ENCODE measurements around the gene C8G.

The C8G gene

DNA sequence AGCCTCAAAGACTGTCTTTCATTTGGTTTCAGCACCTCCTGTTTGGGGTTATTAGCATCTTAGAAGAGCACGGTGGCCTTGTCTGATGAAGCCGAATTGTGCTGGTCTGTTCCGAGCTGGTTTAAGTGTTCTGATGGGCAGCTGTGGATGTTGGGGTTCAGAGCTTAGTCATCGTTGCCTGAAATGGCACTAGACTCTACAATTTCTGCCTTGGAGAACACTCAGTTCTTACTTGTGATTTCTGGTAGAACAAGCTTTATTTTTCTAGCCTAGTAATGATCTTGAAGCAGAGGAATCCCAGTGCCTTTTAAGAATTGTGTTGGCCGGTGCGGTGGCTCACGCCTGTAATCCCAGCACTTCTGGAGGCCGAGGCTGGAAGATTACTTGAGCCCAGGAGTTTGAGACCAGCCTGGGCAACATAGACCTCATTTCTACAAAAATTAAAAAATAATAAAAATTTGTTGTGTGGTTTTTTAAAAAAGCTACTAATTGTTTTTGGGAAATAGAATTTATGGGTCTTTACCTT, 8.3 kb upstream of the C8G start:
- no peak for DNase-seq (ENCODE audit: insufficient read length, low spot score)
- no peak for FAIRE-seq
- TF ChIP-seq, protein P1, sequence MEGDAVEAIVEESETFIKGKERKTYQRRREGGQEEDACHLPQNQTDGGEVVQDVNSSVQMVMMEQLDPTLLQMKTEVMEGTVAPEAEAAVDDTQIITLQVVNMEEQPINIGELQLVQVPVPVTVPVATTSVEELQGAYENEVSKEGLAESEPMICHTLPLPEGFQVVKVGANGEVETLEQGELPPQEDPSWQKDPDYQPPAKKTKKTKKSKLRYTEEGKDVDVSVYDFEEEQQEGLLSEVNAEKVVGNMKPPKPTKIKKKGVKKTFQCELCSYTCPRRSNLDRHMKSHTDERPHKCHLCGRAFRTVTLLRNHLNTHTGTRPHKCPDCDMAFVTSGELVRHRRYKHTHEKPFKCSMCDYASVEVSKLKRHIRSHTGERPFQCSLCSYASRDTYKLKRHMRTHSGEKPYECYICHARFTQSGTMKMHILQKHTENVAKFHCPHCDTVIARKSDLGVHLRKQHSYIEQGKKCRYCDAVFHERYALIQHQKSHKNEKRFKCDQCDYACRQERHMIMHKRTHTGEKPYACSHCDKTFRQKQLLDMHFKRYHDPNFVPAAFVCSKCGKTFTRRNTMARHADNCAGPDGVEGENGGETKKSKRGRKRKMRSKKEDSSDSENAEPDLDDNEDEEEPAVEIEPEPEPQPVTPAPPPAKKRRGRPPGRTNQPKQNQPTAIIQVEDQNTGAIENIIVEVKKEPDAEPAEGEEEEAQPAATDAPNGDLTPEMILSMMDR (IDR thresholded peaks at IDR 0.05; ENCODE audit: insufficient read depth, missing control alignments): no peak

DNA sequence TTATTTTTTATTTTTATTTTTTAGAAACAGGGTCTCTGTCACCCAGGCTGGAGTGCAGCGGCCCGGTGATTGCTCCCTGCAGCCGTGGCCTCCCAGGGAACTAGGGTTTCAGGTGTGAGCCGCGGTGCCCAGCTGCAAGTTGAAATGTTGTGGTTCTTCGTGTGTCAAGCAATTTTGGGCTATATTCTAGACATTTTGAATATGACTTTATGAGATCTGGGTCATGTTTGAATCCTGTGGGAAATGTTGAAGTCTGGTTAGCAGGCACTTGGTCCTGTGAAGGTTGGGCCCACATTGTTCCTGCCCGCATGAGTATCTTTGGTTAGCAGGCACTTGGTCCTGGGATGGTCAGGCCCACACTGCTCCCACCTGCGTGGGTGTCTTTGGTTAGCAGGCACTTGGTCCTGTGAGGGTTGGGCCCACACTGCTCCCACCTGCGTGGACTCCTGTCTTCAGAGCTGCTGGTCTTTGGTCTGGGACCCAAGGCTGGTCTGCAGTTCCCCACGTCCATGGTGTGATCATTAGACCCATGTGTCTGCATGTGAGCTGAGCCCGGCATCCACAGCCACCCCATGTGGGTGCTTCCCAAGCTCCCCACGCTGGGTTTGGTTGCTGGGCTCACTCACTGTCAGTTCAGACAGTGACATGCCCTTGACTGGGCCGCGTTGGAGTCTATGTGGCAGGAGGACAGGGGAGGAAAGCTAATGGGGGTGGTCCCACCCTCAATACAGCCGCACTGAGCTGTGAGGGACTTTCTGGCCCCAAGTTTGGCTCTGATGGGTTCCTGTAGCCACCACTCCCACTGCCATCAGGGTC, 7.6 kb upstream of the C8G start:
- TF ChIP-seq, protein P1 (IDR thresholded peaks at IDR 0.05; ENCODE audit: insufficient read depth, missing control alignments): no peak
- DNase-seq (ENCODE audit: insufficient read length, low spot score): no peak
- FAIRE-seq: no peak

GRCh38 chr9:136939431-136939995, 5.5 kb upstream of the C8G start:
- TF ChIP-seq, protein P1 (IDR thresholded peaks at IDR 0.05; ENCODE audit: insufficient read depth, missing control alignments): no peak
- no peak for FAIRE-seq
- no peak for DNase-seq (ENCODE audit: insufficient read length, low spot score)

- TF ChIP-seq, protein P1 (IDR thresholded peaks at IDR 0.05; ENCODE audit: insufficient read depth, missing control alignments): no peak
- DNase-seq (ENCODE audit: insufficient read length, low spot score) (no peak), FAIRE-seq (no peak)
Measured at GRCh38 chr9:136939996-136940525, 5.0 kb upstream of the C8G start.

DNA sequence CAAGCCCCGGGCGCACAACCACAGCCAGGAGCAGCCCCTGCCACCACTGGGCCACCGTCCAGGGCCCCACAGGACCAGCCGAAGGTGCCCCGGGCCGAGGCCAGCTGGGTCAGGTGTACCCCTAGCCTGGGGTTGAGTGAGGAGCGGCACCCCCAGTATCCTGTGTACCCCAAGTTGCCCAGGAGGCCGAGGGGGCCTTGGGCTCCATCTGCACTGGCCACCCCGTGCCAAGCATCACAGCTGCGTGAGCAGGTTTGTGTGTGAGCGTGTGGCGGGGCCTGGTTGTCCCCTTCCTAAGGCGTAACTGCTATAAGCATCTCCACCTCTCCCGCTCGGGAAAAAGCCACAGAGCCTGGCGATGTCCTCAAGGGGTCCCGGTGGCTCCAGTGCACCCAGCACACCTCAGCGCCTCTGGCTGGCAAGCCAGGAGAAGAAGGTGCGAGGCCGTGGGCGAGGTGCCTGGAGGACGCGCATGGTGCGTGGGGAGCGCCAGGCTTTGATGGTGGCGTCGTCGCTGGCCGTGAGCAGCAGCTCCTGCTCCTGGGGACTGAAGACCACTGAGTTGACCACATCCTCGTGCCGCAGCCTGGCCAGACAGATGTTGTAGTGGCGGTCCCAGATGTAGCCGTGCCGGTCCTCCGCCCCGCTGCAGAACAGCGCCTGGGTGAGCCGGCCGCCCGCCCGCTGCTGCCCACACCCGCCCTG, 4.4 kb upstream of the C8G start:
- DNase-seq (ENCODE audit: insufficient read length, low spot score): no peak
- no peak for FAIRE-seq
- TF ChIP-seq, protein P1 (IDR thresholded peaks at IDR 0.05; ENCODE audit: insufficient read depth, missing control alignments): no peak

- FAIRE-seq (no peak), DNase-seq (ENCODE audit: insufficient read length, low spot score) (no peak)
- TF ChIP-seq, protein P1 (IDR thresholded peaks at IDR 0.05; ENCODE audit: insufficient read depth, missing control alignments): no peak
Measured at GRCh38 chr9:136941231-136942111, 3.6 kb upstream of the C8G start.

Data from D721Med (cell line).